PC-9 (cell line): ENCODE measurements around the gene RAP2B. TPM values are rescaled to one million over a fixed set of nuclear protein-coding genes. Genes with fewer than 3 reads are reported as not detected.

ENCODE experiments used
- BruUV-seq: library from RNA; stranded (reverse); fragments of 400-500 nt; replicated peaks from 2 replicates; lab custom pipeline; 2021; lab: Mats Ljungman, UMichigan
- CTCF ChIA-PET: fragments of 300-600 bp; sonication (Branson Sonifier 250); formaldehyde crosslinking; loops from one replicate; lab custom pipeline; 2022; ENCODE audit warnings: antibody characterized with exemption; lab: Charles Lee
- POLR2A ChIA-PET: fragments of 300-600 bp; sonication (Branson Sonifier 250); formaldehyde crosslinking; loops from one replicate; lab custom pipeline; 2022; ENCODE audit warnings: antibody characterized with exemption; ENCODE audit not compliant: unreplicated experiment; lab: Charles Lee
- DNase-seq, 2 experiments: peaks; one replicate each; pipeline versions ENCODE4 v3.0.0 to v3.0.0-alpha.2; 2015 to 2022; ENCODE audit warnings: mixed read lengths in 1 of 2
- H2AFZ ChIP-seq: fragments of 200-600 bp; sonication (generic); 2 replicates; pipeline ENCODE4 v1.8.1; 2017; ENCODE audit warnings: antibody characterized with exemption
- H3F3A ChIP-seq: fragments of 200-600 bp; sonication (generic); 2 replicates; pipeline ENCODE4 v1.8.1; 2017; ENCODE audit warnings: antibody characterized with exemption, mild to moderate bottlenecking, low read depth; ENCODE audit not compliant: insufficient read depth
- H3K27ac ChIP-seq: fragments of 200-600 bp; sonication (generic); 2 replicates; pipeline ENCODE4 v1.6.1; 2016; ENCODE audit warnings: mixed run types
- H3K27me3 ChIP-seq: fragments of 200-600 bp; sonication (generic); 2 replicates; pipeline ENCODE4 v1.6.1; 2016; ENCODE audit warnings: low read depth, mixed run types; ENCODE audit not compliant: insufficient read depth
- H3K36me3 ChIP-seq: fragments of 200-600 bp; sonication (generic); 2 replicates; pipeline ENCODE4 v1.6.1; 2016; ENCODE audit warnings: low read depth, mixed run types
- H3K4me1 ChIP-seq: fragments of 200-600 bp; sonication (generic); replicated peaks from 2 replicates; pipeline ENCODE4 v1.6.1; 2016; ENCODE audit warnings: mixed run types; ENCODE audit not compliant: insufficient read depth
- H3K4me2 ChIP-seq: fragments of 200-600 bp; sonication (generic); 2 replicates; pipeline ENCODE4 v1.6.1; 2017; ENCODE audit warnings: mixed run types
- H3K4me3 ChIP-seq: fragments of 200-600 bp; sonication (generic); 2 replicates; pipeline ENCODE4 v1.6.1; 2016; ENCODE audit warnings: mixed run types
- H3K79me2 ChIP-seq: fragments of 200-600 bp; sonication (generic); 2 replicates; pipeline ENCODE4 v1.6.1; 2017; ENCODE audit warnings: low read depth, mixed run types
- H3K9me2 ChIP-seq: fragments of 200-600 bp; sonication (generic); 2 replicates; pipeline ENCODE4 v1.8.1; 2017; ENCODE audit warnings: mild to moderate bottlenecking; ENCODE audit not compliant: insufficient read depth
- H3K9me3 ChIP-seq: fragments of 200-600 bp; sonication (generic); 2 replicates; pipeline ENCODE4 v1.8.1; 2016; ENCODE audit warnings: low read depth; ENCODE audit not compliant: insufficient read depth
- H4K20me1 ChIP-seq: fragments of 200-600 bp; sonication (generic); 2 replicates; pipeline ENCODE4 v1.8.1; 2017; ENCODE audit not compliant: insufficient read depth
- EZH2 ChIP-seq: fragments of 200-600 bp; sonication (generic); IDR thresholded peaks from 2 replicates; pipeline ENCODE4 v1.8.0; 2017; ENCODE audit warnings: antibody characterized with exemption, low read depth
- intact Hi-C: fragments of 100-400 bp; cut with micrococcal nuclease; formaldehyde crosslinking; loops from one replicate; pipeline ENCODE4 v1.10.0; 2022; ENCODE audit not compliant: unreplicated experiment
- total RNA-seq: library from RNA; stranded (reverse); gene quantifications from 2 replicates; pipeline ENCODE4 v1.2.3, GENCODE V29; 2021
- TF ChIP-seq, protein P1 (sequence below): fragments of 200-600 bp; sonication (generic); conservative IDR thresholded peaks from 2 replicates; pipeline ENCODE4 v1.6.1; 2017; ENCODE audit warnings: mixed run types, antibody characterized with exemption, mild to moderate bottlenecking, moderate library complexity

The RAP2B gene
- total RNA-seq, 1 experiment from 2014 or later = 31.1 TPM

DNA sequence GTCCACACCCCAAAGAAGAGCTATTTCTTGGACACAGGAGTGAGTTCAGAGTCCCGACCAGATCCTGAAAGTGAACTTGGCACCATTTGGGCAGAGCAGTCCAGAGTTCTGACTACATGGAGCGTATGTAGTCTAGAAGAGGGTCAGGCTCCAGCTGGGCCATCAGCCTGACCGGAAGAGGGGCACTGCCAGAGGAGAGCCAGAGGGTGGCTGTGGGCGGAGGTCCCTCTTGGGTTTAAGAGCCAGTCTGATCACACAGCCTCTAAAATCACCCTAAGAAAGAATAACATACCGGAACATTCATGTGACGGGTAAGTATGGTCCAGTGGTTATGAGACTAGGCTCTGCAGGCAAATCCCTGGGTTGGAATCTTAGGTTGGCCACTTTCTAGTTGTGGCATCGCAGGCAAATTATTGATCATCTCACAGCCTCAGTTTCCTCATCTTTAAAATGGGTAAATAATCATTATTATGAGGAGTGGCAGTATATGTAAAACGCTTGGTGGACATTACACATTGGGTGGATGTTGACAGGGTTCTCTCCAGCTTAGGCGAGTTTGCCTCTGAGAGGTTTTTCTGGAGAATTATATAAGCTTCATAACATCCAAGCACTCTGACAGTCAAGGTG, 2.1 kb upstream of the RAP2B start:
- H4K20me1 ChIP-seq = peaks cover 13% of the 10 kb centered on the region
- intact Hi-C loops = loop anchor here (1.0 to 10.0 kb wide), 8 partner anchors 22 to 815 kb away; no protein-coding TSS in a partner anchor
- ChIA-PET POLR2A (interaction anchor here (0.5 to 1.9 kb wide), 9 partner anchors 29 to 1855 kb away, joined by 3 to 48 read pairs (median 7); no protein-coding TSS in a partner anchor), CTCF (interaction anchor here (1.2 to 1.7 kb wide), 3 partner anchors 109 to 117 kb away, joined by 3 to 14 read pairs (median 3); no protein-coding TSS in a partner anchor)
- H2AFZ ChIP-seq = peak overlapping the region; percentile 78
- H3K4me1 ChIP-seq = peaks cover 28% of the 10 kb centered on the region
- H3K4me2 ChIP-seq = peak overlapping the region; percentile 76
- H3K4me3 ChIP-seq = peak overlapping the region; percentile 97
- TF ChIP-seq, protein P1, sequence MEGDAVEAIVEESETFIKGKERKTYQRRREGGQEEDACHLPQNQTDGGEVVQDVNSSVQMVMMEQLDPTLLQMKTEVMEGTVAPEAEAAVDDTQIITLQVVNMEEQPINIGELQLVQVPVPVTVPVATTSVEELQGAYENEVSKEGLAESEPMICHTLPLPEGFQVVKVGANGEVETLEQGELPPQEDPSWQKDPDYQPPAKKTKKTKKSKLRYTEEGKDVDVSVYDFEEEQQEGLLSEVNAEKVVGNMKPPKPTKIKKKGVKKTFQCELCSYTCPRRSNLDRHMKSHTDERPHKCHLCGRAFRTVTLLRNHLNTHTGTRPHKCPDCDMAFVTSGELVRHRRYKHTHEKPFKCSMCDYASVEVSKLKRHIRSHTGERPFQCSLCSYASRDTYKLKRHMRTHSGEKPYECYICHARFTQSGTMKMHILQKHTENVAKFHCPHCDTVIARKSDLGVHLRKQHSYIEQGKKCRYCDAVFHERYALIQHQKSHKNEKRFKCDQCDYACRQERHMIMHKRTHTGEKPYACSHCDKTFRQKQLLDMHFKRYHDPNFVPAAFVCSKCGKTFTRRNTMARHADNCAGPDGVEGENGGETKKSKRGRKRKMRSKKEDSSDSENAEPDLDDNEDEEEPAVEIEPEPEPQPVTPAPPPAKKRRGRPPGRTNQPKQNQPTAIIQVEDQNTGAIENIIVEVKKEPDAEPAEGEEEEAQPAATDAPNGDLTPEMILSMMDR = no peak
- no peak for TF ChIP-seq EZH2
- BruUV-seq = TSS peak; percentile 9
- no peak for DNase-seq
- H3K9me3 ChIP-seq = no peaks in the 10 kb centered on the region
- H3F3A ChIP-seq = peaks cover 30% of the 10 kb centered on the region
- peak overlapping the region; percentile 93 for H3K27ac ChIP-seq
- H3K36me3 ChIP-seq = peaks cover 5% of the 10 kb centered on the region; the same call in 1 of the 2 replicates
- no peaks in the 10 kb centered on the region for H3K27me3 ChIP-seq
- H3K9me2 ChIP-seq = no peaks in the 10 kb centered on the region
- peaks cover 28% of the 10 kb centered on the region for H3K79me2 ChIP-seq

DNA sequence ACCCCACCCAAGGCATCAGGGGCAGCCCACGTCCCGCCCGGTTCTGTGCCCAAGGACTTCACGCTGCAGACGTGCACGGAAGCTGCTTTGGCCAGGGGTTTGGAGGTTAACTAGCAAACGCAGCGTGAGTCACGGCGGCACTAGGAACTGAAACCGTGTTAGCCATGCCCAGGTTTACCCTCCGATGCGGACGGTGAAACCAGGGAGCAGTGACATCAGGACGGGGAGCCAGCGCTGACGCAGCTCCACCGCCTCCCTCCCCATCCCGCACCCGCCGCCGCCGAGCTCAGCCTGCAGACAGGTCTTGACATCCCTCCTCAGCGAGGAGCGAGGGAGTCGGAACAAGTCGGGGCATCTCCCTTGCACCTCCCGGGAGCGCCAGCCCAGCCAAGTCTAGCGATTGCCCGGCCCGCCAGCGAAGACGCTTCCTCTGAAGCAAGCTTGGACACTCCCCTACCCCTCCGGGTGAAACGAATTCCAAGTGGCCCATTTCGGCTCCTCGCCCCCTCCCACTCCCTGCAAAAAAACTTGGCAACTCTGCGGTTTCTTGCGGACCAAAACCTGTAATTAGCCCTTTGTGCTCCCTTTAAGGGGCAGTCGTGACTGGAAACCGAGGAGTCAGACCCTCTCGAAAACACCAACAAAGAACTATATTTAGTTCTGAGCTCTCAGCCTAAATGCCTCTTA, 1.4 kb upstream of the RAP2B start:
- ChIA-PET CTCF (interaction anchor here (0.5 to 1.7 kb wide), 4 partner anchors 20 to 129 kb away, joined by 3 to 15 read pairs (median 10); no protein-coding TSS in a partner anchor), POLR2A (interaction anchor here (0.6 to 1.9 kb wide), 20 partner anchors 9 to 506 kb away, joined by 3 to 48 read pairs (median 6); no protein-coding TSS in a partner anchor)
- Histone ChIP-seq H3K27ac (peak overlapping the region; percentile 93), H3K4me3 (peak overlapping the region; percentile 97), H3K9me3 (no peaks in the 10 kb centered on the region), H3F3A (peaks cover 30% of the 10 kb centered on the region), H3K36me3 (peaks cover 12% of the 10 kb centered on the region), H3K4me1 (peaks cover 36% of the 10 kb centered on the region), H3K9me2 (no peaks in the 10 kb centered on the region), H3K27me3 (no peaks in the 10 kb centered on the region), H3K4me2 (peak overlapping the region; percentile 76), H2AFZ (peak overlapping the region; percentile 78), H4K20me1 (peaks cover 20% of the 10 kb centered on the region), H3K79me2 (peaks cover 35% of the 10 kb centered on the region)
- peak; percentile 89 to 91 for DNase-seq
- intact Hi-C loops = loop anchor here (1.0 to 10.0 kb wide), 9 partner anchors 61 to 814 kb away; no protein-coding TSS in a partner anchor
- BruUV-seq = TSS peak; percentile 70
- TF ChIP-seq, protein P1 = no peak
- no peak for TF ChIP-seq EZH2

DNA sequence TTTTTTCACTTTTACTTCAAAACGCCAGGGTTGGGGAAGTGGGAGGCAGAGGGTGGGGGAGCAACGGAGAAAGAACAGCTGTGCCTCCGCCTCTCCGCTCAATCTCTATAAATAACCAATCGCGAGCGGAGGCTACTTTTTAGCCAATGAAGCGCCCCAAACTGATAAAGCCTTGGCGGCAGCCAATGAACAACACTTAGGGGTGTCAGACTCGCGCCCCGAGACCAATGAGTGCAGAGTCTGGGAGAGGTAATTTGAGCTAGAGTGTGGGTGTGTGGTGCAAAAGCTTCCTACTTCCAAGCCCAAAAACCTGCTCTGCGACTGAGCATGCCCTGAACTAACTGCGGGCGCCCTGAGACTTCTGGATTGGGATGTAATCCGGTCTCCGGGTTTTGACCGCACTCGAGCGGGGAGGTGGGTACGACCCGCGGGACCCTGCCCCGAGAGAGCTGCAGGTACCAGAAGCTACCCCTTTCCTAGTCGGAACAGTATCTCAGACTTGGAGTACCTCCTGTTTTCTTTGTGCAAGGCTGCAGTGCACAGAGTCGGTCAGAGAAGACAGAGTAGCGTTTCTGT, 800 bp upstream of the RAP2B start:
- no peaks in the 10 kb centered on the region for H3K27me3 ChIP-seq
- H3K79me2 ChIP-seq = peaks cover 42% of the 10 kb centered on the region
- peak overlapping the region; percentile 97 for H3K4me3 ChIP-seq
- CTCF ChIA-PET = interaction anchor here (0.5 to 1.7 kb wide), 6 partner anchors 16 to 607 kb away, joined by 3 to 15 read pairs (median 4); no protein-coding TSS in a partner anchor
- peak; percentile 97 to 99 for DNase-seq
- H3K9me2 ChIP-seq = no peaks in the 10 kb centered on the region
- BruUV-seq = no TSS peak
- peak overlapping the region; percentile 76 for H3K4me2 ChIP-seq
- H3K4me1 ChIP-seq = peaks cover 42% of the 10 kb centered on the region
- intact Hi-C loops = loop anchor here (1.0 to 10.0 kb wide), 9 partner anchors 60 to 814 kb away; no protein-coding TSS in a partner anchor
- TF ChIP-seq EZH2 = no peak
- TF ChIP-seq, protein P1 = no peak
- H2AFZ ChIP-seq = peak overlapping the region; percentile 94
- H3K27ac ChIP-seq = peak overlapping the region; percentile 93
- POLR2A ChIA-PET = interaction anchor here (0.5 to 1.9 kb wide), 21 partner anchors 9 to 769 kb away, joined by 3 to 48 read pairs (median 6); partner anchors contain the start of gene P2RY1
- peaks cover 30% of the 10 kb centered on the region for H3F3A ChIP-seq
- peaks cover 26% of the 10 kb centered on the region for H4K20me1 ChIP-seq
- no peaks in the 10 kb centered on the region for H3K9me3 ChIP-seq
- H3K36me3 ChIP-seq = peaks cover 16% of the 10 kb centered on the region
